Effector memory CD8-positive, alpha-beta T cell (primary cell): ENCODE results near the gene PPP1R15A.
"Not testable (repeated sequence)": the region's sequence is repeated elsewhere in the genome, so short reads cannot be mapped to it uniquely, and the experiment has no call there.

Source experiments
- ATAC-seq: fragments of 150-1000 bp; cut with Tn5 transposase; replicated peaks from 2 replicates; pipeline ENCODE4 v1.10.0; 2021; ENCODE audit warnings: mild to moderate bottlenecking, moderate library complexity
- DNase-seq, 3 experiments: peaks; one replicate each; pipeline ENCODE4 v3.0.0; 2021
- H3K27ac Mint-ChIP-seq, 2 donors: one replicate each; pipeline ENCODE4 v1.8.0; 2022; ENCODE audit warnings: mild to moderate bottlenecking in 2 of 2, mixed read lengths in 2 of 2, moderate library complexity in 2 of 2
- H3K27me3 Mint-ChIP-seq, 2 donors: one replicate each; pipeline ENCODE4 v1.8.0; 2022; ENCODE audit warnings: mixed read lengths in 2 of 2
- H3K36me3 Mint-ChIP-seq: one replicate; pipeline ENCODE4 v1.8.0; 2022; ENCODE audit warnings: mild to moderate bottlenecking, moderate library complexity, mixed read lengths; ENCODE audit not compliant: insufficient read depth
- H3K4me1 Mint-ChIP-seq, 2 donors: one replicate each; pipeline ENCODE4 v1.8.0; 2022; ENCODE audit warnings: low read depth in 2 of 2, mixed read lengths in 2 of 2
- H3K4me3 Mint-ChIP-seq, 2 donors: one replicate each; pipeline ENCODE4 v1.8.0; 2022; ENCODE audit warnings: mild to moderate bottlenecking in 2 of 2, mixed read lengths in 2 of 2, moderate library complexity in 2 of 2
- H3K9me3 Mint-ChIP-seq, 2 donors: one replicate each; pipeline ENCODE4 v1.8.0; 2022; ENCODE audit warnings: mixed read lengths in 2 of 2

PPP1R15A gene

DNA sequence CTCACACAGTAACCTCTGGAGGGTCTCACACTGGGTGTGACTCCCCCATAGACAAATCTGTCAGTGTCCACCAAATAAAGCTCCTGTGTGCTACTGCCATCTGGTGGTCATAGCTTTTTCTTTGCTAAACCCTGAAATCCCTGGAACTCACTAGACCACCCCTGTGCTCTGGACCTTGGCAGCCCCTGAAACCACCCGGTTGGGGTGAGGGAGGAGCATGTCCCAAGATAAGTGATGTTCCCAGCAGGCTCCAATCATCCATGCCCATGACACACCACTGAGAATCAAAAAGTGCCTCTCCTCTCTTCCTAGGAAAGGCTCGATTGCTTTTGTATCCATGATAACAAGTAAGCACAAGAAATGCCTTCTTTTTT lies 29.4 kb upstream of the PPP1R15A start:
- peak; percentile 69 for ATAC-seq
- peaks cover 0 to 3% of the 10 kb centered on the region in 2 donors for H3K4me1 Mint-ChIP-seq
- no peaks in the 10 kb centered on the region for H3K27me3 Mint-ChIP-seq
- DNase-seq = peak; percentile 61 to 65 (median 62)
- H3K4me3 Mint-ChIP-seq = no peak overlapping the region
- peaks cover 3% of the 10 kb centered on the region for H3K36me3 Mint-ChIP-seq
- no peaks in the 10 kb centered on the region for H3K9me3 Mint-ChIP-seq
- no peak overlapping the region for H3K27ac Mint-ChIP-seq

DNA sequence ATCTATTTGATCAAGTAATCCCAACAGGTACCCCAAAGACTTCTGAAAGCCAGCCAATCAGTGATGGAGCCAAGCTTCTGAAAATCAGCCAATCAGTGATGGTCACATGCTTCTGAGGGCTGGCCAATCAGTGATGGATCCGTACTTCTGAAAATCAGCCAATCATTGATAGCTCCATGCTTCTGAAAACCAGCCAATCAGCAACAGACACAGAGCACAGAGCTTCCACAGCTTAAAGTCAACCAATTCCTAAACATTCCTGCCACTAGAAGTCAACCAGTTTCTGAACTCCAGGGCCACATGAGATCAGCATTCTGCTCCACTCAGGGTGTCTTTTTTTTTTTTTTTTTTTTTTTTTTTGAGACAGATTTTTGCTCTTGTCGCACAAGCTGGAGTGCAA lies 27.7 kb upstream of the PPP1R15A start:
- no peak for DNase-seq
- H3K4me1 Mint-ChIP-seq = peaks cover 0 to 2% of the 10 kb centered on the region in 2 donors
- H3K9me3 Mint-ChIP-seq = no peaks in the 10 kb centered on the region
- no peak overlapping the region for H3K4me3 Mint-ChIP-seq
- no peak overlapping the region for H3K27ac Mint-ChIP-seq
- no peak for ATAC-seq
- H3K36me3 Mint-ChIP-seq = peaks cover 3% of the 10 kb centered on the region
- H3K27me3 Mint-ChIP-seq = no peaks in the 10 kb centered on the region

DNA sequence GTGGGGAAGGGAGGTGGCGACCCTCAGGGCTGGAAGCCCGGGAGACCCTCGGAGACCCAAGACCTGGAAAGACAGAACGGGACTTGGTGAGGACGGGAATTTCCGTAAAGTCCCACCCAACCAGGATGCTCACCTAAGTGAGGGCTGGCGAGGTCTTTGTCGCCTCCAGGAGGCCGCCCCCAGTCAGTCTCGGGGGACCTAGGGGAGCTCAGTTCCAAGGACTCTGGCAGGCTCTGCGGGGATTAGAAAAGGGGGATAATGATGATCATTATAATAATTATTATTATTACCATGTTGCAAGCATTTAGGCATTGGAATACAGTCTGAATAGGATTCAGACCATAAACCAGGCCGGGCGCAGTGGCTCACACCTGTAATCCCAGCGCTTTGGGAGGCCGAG lies 26.8 kb upstream of the PPP1R15A start:
- no peak overlapping the region for H3K4me3 Mint-ChIP-seq
- no peak for DNase-seq
- peaks cover 3% of the 10 kb centered on the region for H3K36me3 Mint-ChIP-seq
- no peak overlapping the region for H3K27ac Mint-ChIP-seq
- H3K9me3 Mint-ChIP-seq = no peaks in the 10 kb centered on the region
- no peak for ATAC-seq
- H3K27me3 Mint-ChIP-seq = no peaks in the 10 kb centered on the region
- H3K4me1 Mint-ChIP-seq = peaks cover 0 to 2% of the 10 kb centered on the region in 2 donors

DNA sequence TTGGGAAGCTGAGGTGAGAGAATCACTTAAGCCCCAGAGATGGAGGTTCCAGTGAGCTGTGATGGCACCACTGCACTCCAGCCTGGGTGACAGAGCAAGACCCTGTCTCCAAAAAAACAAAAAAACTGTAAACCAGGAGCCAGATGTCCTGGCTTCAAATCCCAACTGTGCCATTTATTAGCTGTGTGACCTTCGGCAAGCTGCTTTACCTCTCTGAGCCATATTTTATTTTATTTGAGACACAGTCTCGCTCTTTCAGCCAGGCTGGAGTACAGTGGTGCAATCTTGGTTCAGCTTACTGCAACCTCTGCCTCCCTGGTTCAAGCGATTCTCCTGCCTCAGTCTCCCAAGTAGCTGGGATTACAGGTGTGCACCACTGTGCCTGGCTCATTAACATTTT lies 25.6 kb upstream of the PPP1R15A start:
- H3K4me1 Mint-ChIP-seq, DNase-seq, H3K4me3 Mint-ChIP-seq, H3K9me3 Mint-ChIP-seq, ATAC-seq, H3K36me3 Mint-ChIP-seq, H3K27ac Mint-ChIP-seq, H3K27me3 Mint-ChIP-seq: not testable (repeated sequence)

DNA sequence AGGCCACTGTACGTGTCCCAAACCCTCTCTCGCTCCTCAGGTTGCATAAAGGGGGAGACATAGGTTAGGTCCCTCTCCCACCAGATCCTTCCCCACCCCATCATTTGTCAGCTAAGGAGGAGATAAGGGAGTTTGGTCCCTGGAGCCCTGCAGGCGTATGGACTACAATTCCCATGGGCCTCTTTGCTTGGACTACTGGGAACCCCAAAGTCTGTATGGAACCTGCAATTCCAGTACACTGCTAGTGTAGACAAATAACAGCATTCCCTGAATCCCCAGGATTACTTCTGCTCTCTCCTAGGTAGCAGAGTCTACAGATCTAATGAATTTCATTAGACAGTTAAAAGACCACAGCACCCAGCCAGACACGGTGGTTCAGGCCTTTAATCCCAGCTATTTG lies 19.9 kb upstream of the PPP1R15A start:
- Mint-ChIP-seq H3K4me3 (no peak overlapping the region), H3K4me1 (no peaks in the 10 kb centered on the region), H3K27ac (no peak overlapping the region), H3K9me3 (no peaks in the 10 kb centered on the region), H3K27me3 (no peaks in the 10 kb centered on the region), H3K36me3 (no peaks in the 10 kb centered on the region)
- ATAC-seq = no peak
- no peak for DNase-seq

DNA sequence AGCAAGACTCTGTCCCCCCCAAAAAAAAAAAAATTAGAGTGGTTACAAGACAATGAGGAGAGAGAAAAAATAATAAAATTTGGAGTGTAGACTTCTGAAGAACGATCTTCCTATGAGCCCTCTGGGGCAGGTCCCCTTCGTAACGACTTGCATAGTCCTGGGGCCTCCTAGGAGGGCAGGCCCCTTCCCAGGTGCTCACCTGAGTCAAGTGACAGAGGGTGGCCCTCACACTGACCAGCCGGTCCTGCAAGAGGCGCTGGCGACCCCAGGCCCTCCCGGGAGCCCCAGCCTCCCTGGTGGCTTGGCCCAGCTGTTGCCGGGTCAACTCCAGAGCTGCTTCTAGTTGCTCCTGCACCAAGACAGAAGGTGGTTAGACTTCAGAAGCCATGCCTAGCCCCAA lies 18.7 kb upstream of the PPP1R15A start:
- no peaks in the 10 kb centered on the region for H3K4me1 Mint-ChIP-seq

DNA sequence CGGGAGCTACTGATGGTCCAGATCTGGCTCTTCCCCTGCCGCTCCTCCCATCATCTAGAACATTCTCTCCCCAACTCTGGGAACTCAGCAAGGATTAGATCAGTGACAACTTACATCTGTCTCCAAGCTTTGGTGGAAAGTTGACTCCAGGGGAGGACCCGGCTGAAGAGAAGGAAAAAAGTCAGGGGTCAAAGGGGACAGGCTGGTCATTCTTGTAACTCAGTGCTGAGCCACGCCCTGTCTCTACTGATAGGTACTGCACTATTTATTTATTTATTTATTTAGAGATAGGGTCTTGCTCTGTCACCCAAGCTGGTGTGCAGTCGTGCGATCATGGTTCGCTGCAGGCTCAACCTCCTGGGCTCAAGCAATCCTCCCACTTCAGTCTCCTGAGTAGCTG lies 18.1 kb upstream of the PPP1R15A start:
- Mint-ChIP-seq H3K4me3 (no peak overlapping the region), H3K27me3 (no peaks in the 10 kb centered on the region), H3K27ac (no peak overlapping the region), H3K36me3 (no peaks in the 10 kb centered on the region), H3K9me3 (no peaks in the 10 kb centered on the region), H3K4me1 (peaks cover 1 to 2% of the 10 kb centered on the region in 2 donors)
- DNase-seq (no peak), ATAC-seq (no peak)

More for the DNA sequence above, 18.7 kb upstream of the PPP1R15A start:
- DNase-seq (no peak), ATAC-seq (no peak)
- H3K27me3 Mint-ChIP-seq = no peaks in the 10 kb centered on the region
- no peak overlapping the region for H3K27ac Mint-ChIP-seq
- H3K4me3 Mint-ChIP-seq = no peak overlapping the region
- no peaks in the 10 kb centered on the region for H3K9me3 Mint-ChIP-seq
- no peaks in the 10 kb centered on the region for H3K36me3 Mint-ChIP-seq

DNA sequence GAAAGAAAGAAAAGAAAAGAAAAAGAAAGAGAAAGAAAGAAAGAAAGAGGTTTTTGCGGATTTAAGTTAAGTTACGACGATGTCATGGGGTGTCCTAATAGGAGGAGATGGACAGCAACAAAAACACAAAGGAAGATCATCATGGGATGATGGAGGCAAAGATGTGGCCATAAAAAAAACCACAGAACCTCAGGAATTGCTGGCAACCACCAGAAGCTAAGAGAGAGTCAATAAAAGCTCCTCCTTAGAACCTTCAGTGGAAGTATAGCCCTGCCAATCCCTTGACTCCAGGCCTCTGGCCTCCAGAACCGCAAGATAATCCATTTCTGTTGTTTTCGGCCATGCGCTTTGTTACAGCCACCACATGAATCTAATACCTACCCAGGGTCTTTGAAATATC lies 15.3 kb upstream of the PPP1R15A start:
- peaks cover 4 to 7% of the 10 kb centered on the region in 2 donors for H3K4me1 Mint-ChIP-seq
- DNase-seq = no peak
- no peaks in the 10 kb centered on the region for H3K9me3 Mint-ChIP-seq
- H3K36me3 Mint-ChIP-seq = no peaks in the 10 kb centered on the region
- H3K4me3 Mint-ChIP-seq = no peak overlapping the region
- no peak for ATAC-seq
- no peaks in the 10 kb centered on the region for H3K27me3 Mint-ChIP-seq
- no peak overlapping the region for H3K27ac Mint-ChIP-seq

DNA sequence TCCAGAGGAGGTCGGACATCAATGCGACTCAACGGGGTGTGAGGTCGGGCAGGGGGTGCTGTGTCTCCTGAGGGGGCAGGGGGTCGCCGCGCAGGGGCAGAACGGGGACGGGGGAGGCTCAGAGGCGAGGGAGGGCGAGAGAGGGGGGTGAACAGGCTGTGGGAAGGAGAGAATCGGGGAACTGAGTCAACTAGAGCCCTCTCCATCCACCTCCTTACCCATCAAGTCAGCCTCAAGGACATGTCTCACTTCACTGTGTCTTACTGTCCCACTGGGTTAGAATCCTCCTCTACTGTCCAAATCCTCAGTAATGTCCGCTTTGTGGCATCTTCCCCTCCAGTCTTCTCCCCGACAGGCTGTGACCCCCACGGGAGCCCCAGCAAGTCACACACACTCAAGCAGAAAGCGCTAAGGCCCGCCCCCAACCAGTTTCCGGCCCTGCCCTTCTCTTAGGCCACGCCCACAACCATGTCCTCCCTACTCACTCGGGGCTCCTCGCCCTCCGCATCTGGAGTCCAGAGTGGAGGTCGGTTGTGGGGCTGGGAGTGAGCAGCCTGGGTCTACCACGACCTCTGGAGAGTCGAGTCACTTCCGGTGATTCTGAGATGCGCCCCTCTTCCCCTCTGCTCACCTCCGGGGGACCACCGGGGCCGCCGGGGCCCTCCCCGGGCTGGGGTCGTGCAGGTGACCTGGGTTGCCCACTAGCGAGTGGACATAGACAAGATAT lies 13.1 kb upstream of the PPP1R15A start:
- Mint-ChIP-seq H3K9me3 (no peaks in the 10 kb centered on the region), H3K4me1 (peaks cover 4 to 7% of the 10 kb centered on the region in 2 donors)
- DNase-seq = peak; percentile 65 to 76 (median 69)

DNA sequence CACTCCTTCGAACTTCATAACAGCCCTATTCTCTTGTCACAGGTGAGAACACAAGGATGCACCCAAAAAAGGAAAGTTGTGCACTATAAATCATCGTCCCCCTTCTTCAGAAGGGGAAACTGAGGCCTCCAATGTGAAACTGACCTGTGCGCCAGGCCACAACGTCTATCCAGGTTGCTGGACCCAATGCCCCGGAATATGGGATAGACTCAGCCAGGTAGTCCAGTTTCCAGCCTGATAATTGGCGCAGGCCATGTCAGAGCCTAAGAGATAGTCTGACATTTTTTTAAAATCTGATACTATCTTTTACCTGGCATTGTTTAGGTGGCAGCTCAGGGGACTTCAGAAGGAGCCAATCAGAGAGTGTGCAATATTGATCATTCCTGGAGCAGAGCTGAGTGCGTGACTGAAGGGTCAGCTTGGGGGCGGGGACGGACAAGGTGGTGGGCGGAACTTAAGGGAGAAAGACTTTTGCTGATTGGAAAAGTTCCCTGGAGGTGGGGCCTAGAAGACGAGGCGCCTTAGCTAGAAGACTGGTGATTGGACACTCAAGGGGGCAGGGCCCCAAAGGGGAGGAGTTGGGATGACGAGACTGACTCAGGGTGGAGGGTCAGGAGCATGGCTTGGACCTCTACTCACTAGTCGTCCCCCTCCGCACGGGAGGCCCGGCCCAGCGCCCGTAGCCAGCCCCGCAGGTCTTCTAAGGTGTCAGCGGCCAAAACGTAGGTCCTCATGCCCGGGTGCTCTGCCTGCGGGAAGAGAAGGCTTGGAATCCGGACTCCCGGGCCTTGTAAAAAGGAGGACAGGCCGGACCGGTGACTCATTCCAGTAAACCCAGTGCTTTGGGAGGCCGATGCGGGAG lies 12.3 kb upstream of the PPP1R15A start:
- peak overlapping the region; percentile 84 to 85 for H3K4me3 Mint-ChIP-seq
- H3K4me1 Mint-ChIP-seq = peaks cover 4 to 7% of the 10 kb centered on the region in 2 donors
- ATAC-seq (no peak), DNase-seq (no peak)
- H3K9me3 Mint-ChIP-seq = no peaks in the 10 kb centered on the region
- no peaks in the 10 kb centered on the region for H3K36me3 Mint-ChIP-seq
- no peaks in the 10 kb centered on the region for H3K27me3 Mint-ChIP-seq
- peak overlapping the region in 1 of 2 donors; percentile 80 for H3K27ac Mint-ChIP-seq

More for the DNA sequence above, 13.1 kb upstream of the PPP1R15A start:
- H3K36me3 Mint-ChIP-seq = no peaks in the 10 kb centered on the region
- no peaks in the 10 kb centered on the region for H3K27me3 Mint-ChIP-seq
- ATAC-seq = peak; percentile 77
- peak overlapping the region; percentile 77 to 79 for H3K27ac Mint-ChIP-seq
- H3K4me3 Mint-ChIP-seq = peak overlapping the region; percentile 84 to 85

DNA sequence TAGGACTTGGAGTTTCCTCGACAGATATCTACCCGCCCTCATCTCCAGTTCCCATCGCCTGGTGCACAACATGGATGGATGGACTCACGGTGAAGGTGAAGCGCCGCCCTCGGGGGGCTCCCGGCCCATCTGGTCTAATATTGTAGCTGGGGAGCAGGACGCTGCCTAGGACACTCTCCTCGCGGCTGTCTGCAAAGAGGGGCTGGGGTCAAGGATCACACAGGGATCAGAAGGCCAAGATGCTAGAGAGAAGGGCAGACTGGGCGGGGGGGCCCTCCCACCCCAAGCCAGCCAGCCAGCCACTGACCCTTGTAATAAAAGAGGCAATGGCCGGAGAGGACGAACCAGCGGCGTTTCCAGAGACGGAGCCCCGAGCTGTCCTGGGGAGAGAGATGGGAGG lies 10.9 kb upstream of the PPP1R15A start:
- Mint-ChIP-seq H3K4me3 (no peak overlapping the region), H3K36me3 (no peaks in the 10 kb centered on the region), H3K4me1 (peaks cover 4 to 7% of the 10 kb centered on the region in 2 donors), H3K27ac (peak overlapping the region in 1 of 2 donors; percentile 80), H3K9me3 (no peaks in the 10 kb centered on the region), H3K27me3 (no peaks in the 10 kb centered on the region)
- DNase-seq (no peak), ATAC-seq (no peak)

DNA sequence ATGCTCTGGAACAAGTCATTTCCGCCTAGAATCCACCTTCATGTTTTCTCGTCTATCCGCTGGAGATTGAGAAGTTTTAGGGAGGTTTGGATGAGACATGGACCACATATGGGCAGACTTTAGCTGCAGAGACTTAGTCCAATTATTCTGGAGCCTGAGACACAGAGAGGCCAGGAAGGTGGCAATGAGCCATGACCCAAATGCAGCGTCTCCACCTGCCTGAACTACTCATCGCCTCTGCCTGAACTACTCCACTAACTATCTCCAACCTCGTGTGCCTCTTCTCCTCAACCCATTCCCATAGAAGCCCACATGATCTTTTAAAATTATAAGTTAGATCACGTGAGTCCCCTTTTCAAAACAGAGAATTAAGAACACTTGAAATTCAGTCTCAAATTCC lies 9.4 kb upstream of the PPP1R15A start:
- Mint-ChIP-seq H3K4me1 (peaks cover 4 to 7% of the 10 kb centered on the region in 2 donors), H3K4me3 (no peak overlapping the region), H3K27ac (no peak overlapping the region), H3K36me3 (no peaks in the 10 kb centered on the region), H3K27me3 (peaks cover 10 to 14% of the 10 kb centered on the region in 2 donors), H3K9me3 (no peaks in the 10 kb centered on the region)
- ATAC-seq = no peak
- no peak for DNase-seq

DNA sequence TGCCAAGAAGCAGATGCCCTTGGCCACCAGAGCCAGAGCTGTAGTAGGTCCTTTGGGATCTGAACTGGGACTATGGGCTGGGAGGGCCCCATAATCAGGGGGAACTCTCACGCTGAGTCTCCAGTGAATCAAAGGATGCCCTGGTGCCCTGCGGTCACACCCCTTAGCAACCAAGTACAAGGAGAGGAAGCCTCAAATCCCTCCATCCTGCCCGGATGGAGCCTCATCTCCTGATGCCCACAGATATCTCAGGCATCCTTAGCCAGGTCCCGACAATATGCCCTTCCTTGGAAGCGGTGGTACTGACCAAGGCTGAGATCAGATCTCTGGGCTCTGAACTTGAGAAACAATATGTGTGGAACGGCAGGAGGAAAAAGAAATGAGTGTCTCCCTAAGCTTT lies 5.5 kb upstream of the PPP1R15A start:
- Mint-ChIP-seq H3K27me3 (peaks cover 10 to 15% of the 10 kb centered on the region in 2 donors), H3K4me3 (no peak overlapping the region), H3K36me3 (peaks cover 8% of the 10 kb centered on the region), H3K9me3 (no peaks in the 10 kb centered on the region), H3K27ac (no peak overlapping the region), H3K4me1 (peaks cover 0 to 4% of the 10 kb centered on the region in 2 donors)
- DNase-seq = no peak
- no peak for ATAC-seq
